Measurements from ENCODE around the gene ZNF750.
A peak's percentile ranks its signal among the peaks of the same experiment; 100 is the strongest.

ZNF750 gene

DNA sequence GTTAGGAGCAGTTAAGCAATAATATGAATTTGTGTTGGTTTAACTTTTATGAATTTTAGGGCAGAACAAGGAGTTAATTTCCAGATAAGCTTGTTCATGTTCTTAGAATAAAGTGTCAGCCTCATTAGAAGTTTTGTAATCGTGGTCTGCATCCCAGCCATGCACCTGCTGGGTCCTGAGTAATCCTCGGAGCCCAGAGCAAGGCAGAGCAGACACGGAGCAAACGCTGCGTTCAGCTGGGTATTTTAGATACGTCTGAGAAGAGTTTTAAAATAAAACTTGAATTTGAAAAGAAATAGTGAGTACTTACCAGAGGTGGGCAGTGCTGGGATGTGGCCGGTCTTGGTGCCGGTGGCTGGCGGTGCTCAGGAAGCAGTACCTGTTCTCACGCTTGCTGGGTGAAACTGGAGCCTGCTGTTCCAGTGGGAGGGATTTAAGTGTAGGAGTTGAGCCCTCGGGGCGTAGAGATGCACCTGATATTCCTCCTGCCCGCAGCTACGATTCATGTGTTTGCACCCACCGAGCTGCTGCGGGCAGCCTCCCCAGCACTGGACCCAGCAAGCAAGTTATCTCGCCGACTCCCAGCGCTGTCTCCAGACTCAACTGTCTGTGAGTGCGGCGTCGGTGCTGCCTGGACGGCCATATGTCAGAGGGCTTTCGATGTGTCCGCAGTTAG, at the start of gene ZNF750:
TSS of gene ZNF750 (minus strand) at position 406 of the 676 bp plus-strand sequence. CDS start 7,568 bp downstream, outside the sequence.
- no peak for DNase-seq (ENCODE audit: low read depth)

DNA sequence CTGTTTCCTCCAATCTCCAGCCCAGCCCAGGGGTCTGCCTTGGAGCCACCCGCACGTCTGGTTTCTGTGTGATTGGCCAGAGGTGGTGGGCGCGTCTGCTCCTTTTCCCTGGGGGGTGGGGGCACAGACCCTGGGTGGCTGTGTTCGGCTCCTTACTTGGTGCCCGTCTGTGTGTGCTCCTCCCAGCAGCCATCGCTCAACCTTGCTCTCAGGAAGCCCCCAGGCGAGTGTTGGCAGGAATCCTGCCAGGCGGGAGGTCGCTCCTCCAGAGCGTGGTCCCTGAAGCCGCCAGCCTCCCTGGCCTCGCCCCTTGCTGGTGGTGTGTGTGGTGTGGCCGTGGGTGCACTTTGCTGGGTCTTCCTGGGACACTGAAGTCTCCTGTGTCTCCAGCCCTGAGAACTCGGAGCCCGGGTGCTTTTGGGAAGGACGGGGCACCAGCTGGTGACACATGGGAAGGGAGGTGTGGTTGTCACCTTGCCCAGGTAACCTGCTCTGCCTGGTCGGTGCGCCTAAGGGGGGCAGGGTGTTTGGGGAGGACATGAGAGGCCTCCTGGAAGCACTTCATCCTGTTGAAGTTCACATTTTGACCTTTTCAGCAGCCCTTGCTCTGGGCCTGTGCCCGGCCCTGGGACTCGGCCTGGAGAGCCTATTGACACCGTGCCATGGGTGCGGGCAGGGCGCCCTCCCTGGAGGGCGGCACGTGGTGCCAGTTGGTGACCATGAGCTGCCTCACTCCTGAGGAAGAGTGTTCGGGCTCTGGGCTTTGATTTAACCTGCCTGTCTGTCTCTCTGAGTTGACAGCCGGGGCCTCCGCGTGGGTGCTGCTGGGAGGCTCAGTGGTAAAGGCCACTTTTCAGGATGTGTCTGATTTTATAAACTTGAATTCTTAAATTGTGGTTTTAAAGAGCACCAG, 49.0 kb upstream of the ZNF750 start:
- no peak for DNase-seq (ENCODE audit: low read depth)

- DNase-seq (ENCODE audit: low read depth): no peak
Observed at GRCh38 chr17:82887255-82888164, 47.7 kb upstream of the ZNF750 start.

DNA sequence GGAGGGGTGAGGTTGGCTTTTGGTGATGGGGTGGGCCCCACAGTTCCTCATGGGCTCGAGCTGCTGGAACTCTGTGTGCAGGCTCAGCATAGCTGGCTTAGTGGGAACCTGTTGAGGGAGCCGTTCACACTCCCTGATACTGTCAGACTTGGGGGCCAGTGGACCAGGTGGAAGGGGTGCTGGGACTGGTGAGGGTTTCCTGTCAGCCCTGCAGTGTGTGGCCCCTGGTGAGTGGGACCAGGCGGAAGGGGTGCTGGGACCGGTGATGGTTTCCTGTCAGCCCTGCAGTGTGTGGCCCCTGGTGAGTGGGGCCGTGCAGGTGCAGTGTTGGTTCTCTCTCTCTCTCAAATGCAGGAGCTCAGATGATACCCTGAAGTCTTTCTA, 45.1 kb upstream of the ZNF750 start:
- DNase-seq (ENCODE audit: low read depth): no peak

GRCh38 chr17:82884341-82884969, 44.6 kb upstream of the ZNF750 start:
- no peak for DNase-seq (ENCODE audit: low read depth)

DNA sequence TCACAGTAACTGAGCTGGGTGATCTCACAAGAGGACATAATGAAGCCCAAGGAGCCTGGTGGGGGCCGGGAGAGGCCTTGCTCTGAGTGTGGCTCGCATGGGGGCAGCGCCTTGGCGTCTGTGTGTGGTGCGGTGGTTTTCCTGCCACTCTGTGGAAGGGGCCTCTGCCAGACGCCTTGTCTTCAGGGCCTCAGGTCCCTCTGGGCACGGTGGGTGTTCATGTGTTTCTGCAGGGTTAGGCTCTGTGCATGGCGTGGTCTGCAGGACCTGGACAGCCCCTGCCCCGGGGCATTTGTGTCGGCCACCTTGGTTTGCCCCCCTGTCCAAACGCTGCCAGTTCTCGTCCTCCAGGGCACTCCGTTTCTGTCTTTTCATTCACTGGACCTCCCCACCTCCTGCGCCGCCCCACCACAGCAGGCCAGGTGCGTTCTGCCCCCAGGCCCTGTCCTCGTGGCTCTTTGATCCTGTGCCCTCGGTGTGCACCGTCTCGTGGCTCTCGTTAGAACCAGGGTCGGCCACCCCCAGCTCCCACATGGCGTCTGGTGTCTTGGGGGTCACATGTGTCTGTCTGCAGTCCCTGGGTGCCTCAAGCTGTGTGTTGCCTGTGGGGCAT, 43.7 kb upstream of the ZNF750 start:
- no peak for DNase-seq (ENCODE audit: low read depth)

GRCh38 chr17:82882715-82883418, 43.0 kb upstream of the ZNF750 start:
- peak; percentile 57 for DNase-seq (ENCODE audit: low read depth)

GRCh38 chr17:82881900-82882714, 42.3 kb upstream of the ZNF750 start:
- DNase-seq (ENCODE audit: low read depth): no peak

GRCh38 chr17:82881324-82881823, 41.6 kb upstream of the ZNF750 start:
- no peak for DNase-seq (ENCODE audit: low read depth)

DNA sequence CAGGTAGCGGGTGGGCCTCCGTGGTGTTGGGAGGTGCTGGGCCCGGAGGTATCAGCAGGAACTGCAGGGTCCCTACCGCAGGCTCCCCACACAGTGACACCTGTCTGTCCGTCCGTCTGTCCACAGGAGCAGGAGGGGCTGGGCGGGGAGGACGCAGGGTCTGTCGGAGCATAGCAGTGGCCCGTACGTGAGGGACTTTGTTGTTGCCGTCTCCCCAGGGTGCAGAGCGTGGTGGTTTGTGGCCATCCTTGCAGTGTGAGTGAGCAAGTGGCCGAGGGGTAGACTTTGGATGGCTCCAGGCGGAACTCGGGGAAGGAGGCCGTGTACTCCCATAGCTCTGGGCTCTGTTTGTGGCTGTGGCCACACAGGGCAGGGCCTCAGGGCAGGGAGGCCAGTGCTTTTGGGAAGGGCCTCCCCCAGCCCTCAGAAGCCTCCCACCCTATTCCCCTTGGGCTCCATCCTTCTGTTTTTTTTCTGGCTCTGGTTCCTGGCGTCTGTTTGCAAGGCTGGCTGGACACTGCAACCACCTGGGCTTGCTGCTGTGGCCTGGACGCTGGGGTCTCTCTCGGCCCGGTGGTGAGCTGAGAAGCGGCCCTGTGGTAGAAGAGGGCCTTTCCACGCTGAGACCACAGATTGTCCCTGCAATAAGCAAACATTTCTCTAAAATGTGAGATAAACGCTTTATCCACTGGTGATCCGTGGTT, 41.0 kb upstream of the ZNF750 start:
- DNase-seq (ENCODE audit: low read depth): no peak

DNA sequence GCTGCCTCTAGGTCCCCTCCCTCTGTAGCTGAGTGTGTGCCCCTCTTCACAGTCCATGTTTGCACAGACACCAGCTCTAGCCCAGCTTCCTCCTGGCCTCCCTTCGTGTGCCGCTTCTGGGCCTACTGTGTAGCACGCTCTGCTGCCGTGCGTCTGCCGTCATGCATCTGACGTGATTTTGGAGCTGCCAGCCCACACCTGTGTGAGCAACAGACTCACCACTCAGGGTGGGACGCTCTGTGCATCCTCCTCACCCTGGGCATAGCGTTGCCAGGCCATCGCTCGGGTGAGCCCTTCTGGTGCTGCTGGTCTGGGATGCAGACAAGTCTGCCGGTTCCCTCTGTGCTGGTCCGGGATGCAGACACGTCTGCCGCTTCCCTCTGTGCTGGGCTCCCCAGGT, 39.4 kb upstream of the ZNF750 start:
- no peak for DNase-seq (ENCODE audit: low read depth)

GRCh38 chr17:82878527-82878926, 38.7 kb upstream of the ZNF750 start:
- DNase-seq (ENCODE audit: low read depth): no peak

- no peak for DNase-seq (ENCODE audit: low read depth)
Observed at GRCh38 chr17:82876602-82877379, 37.0 kb upstream of the ZNF750 start.

DNA sequence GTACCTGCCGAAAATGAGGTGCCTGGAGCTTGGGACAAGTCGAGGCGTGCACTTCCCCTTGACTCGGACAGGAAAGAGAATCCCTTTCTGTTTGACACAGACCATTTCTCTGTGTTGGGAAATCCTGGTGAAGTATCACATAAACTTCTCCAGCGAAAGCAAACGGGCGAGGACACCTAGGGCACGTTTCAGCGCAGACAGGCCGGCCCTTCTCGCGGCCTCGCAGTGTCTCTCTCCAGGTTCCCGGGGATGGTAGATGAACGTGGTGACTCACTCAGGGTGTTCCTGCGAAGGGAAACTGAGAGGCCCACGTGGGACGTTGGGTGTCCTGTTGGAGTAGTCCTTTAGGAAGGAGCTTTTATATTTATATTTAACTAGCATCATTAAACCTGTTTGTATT, 36.3 kb upstream of the ZNF750 start:
- no peak for DNase-seq (ENCODE audit: low read depth)

- no peak for DNase-seq (ENCODE audit: low read depth)
Observed at GRCh38 chr17:82875407-82875856, 35.6 kb upstream of the ZNF750 start.

- no peak for DNase-seq (ENCODE audit: low read depth)
Observed at GRCh38 chr17:82874011-82874835, 34.4 kb upstream of the ZNF750 start.

GRCh38 chr17:82873521-82873920, 33.7 kb upstream of the ZNF750 start:
- DNase-seq (ENCODE audit: low read depth): no peak

Measured in activated T-cell treated with anti-CD3 and anti-CD28 coated beads for 24 hours (primary cell).